OCI-LY7 (cell line): ENCODE data around the gene KDM6A. TPM values are rescaled to one million over a fixed set of nuclear protein-coding genes. Genes with fewer than 3 reads are reported as not detected.
"Not testable (repeated sequence)": the region's sequence is repeated elsewhere in the genome, so short reads cannot be mapped to it uniquely, and the experiment has no call there.

Experiments used
- BruUV-seq: library from RNA; stranded (reverse); fragments of 400-500 nt; replicated peaks from 2 replicates; lab custom pipeline; 2021; lab: Mats Ljungman, UMichigan
- CTCF ChIA-PET: fragments of 300-600 bp; sonication (Branson Sonifier 250); formaldehyde crosslinking; loops from one replicate; lab custom pipeline; 2022; ENCODE audit warnings: antibody characterized with exemption; ENCODE audit not compliant: unreplicated experiment; lab: Charles Lee
- POLR2A ChIA-PET: fragments of 300-600 bp; sonication (Branson Sonifier 250); formaldehyde crosslinking; loops from one replicate; lab custom pipeline; 2022; ENCODE audit warnings: antibody characterized with exemption; lab: Charles Lee
- DNase-seq: peaks from one replicate; pipeline ENCODE4 v3.0.0-alpha.2; 2015; ENCODE audit warnings: low spot score
- H2AFZ ChIP-seq: fragments of 200-600 bp; sonication (generic), shearing (Covaris generic); 2 replicates; pipeline ENCODE4 v1.6.1; 2014; ENCODE audit warnings: mild to moderate bottlenecking, antibody characterized with exemption, low read length, moderate library complexity
- H3K27ac ChIP-seq: fragments of 200-600 bp; sonication (generic); 2 replicates; pipeline ENCODE4 v1.5.1; 2014; ENCODE audit warnings: mixed run types, low read depth, mild to moderate bottlenecking, moderate library complexity, low read length, inconsistent platforms; ENCODE audit not compliant: poor library complexity, severe bottlenecking
- H3K36me3 ChIP-seq: fragments of 200-600 bp; sonication (generic); 2 replicates; pipeline ENCODE4 v1.6.1; 2014; ENCODE audit warnings: mild to moderate bottlenecking, antibody characterized with exemption, low read length, moderate library complexity, mixed read lengths; ENCODE audit not compliant: insufficient read depth
- H3K4me1 ChIP-seq: fragments of 200-600 bp; sonication (generic); 2 replicates; pipeline ENCODE4 v1.5.1; 2014; ENCODE audit warnings: mild to moderate bottlenecking, low read length; ENCODE audit not compliant: insufficient read depth, poor library complexity, severe bottlenecking
- H3K4me2 ChIP-seq: fragments of 200-600 bp; sonication (generic); 2 replicates; pipeline ENCODE4 v1.6.1; 2014; ENCODE audit warnings: mild to moderate bottlenecking, low read length
- H3K4me3 ChIP-seq: fragments of 200-600 bp; sonication (generic); 2 replicates; pipeline ENCODE4 v1.5.1; 2014; ENCODE audit warnings: mild to moderate bottlenecking, low read depth, low read length; ENCODE audit not compliant: poor library complexity, severe bottlenecking
- H3K79me2 ChIP-seq: fragments of 200-600 bp; sonication (generic); 2 replicates; pipeline ENCODE4 v1.6.1; 2016; ENCODE audit warnings: low read depth, mild to moderate bottlenecking, low read length, moderate library complexity, mixed read lengths; ENCODE audit not compliant: insufficient read depth
- H3K9me2 ChIP-seq: fragments of 200-600 bp; sonication (generic); 2 replicates; pipeline ENCODE4 v1.6.1; 2016; ENCODE audit warnings: mild to moderate bottlenecking, low read length, mixed read lengths; ENCODE audit not compliant: insufficient read depth
- H3K9me3 ChIP-seq: fragments of 200-600 bp; sonication (generic); 2 replicates; pipeline ENCODE4 v1.6.1; 2014; ENCODE audit warnings: mild to moderate bottlenecking, mixed run types, low read length, mixed read lengths
- H4K20me1 ChIP-seq: fragments of 200-600 bp; sonication (generic); 2 replicates; pipeline ENCODE4 v1.6.1; 2014; ENCODE audit warnings: mild to moderate bottlenecking, antibody characterized with exemption, low read length, moderate library complexity, mixed read lengths; ENCODE audit not compliant: insufficient read depth
- EZH2phosphoT487 ChIP-seq: fragments of 200-600 bp; sonication (generic); IDR thresholded peaks from 2 replicates; pipeline ENCODE4 v1.6.1; 2018; ENCODE audit warnings: low read depth, borderline replicate concordance, mild to moderate bottlenecking, mixed run types, antibody characterized with exemption, low read length, moderate library complexity, mixed read lengths
- intact Hi-C: fragments of 100-400 bp; cut with micrococcal nuclease; formaldehyde crosslinking; loops from one replicate; pipeline ENCODE4 v1.10.0; 2022; ENCODE audit not compliant: unreplicated experiment
- total RNA-seq, 2 experiments: library from RNA; depleted of rRNA in 1 of 2; stranded (reverse); fragments of >200 nt in 1 of 2; shearing (Covaris generic) in 1 of 2; gene quantifications; 2 replicates each; pipeline ENCODE4 v1.2.3, GENCODE V29; 2014 to 2022
- TF ChIP-seq, protein P1 (sequence below): fragments of 200-600 bp; sonication (generic); conservative IDR thresholded peaks from 2 replicates; pipeline ENCODE4 v1.5.1; 2014; ENCODE audit warnings: mild to moderate bottlenecking, antibody characterized with exemption, low read length, moderate library complexity, mixed read lengths

Gene KDM6A
- total RNA-seq, 2 experiments from 2014 or later = 20.5 to 23.4 TPM

DNA sequence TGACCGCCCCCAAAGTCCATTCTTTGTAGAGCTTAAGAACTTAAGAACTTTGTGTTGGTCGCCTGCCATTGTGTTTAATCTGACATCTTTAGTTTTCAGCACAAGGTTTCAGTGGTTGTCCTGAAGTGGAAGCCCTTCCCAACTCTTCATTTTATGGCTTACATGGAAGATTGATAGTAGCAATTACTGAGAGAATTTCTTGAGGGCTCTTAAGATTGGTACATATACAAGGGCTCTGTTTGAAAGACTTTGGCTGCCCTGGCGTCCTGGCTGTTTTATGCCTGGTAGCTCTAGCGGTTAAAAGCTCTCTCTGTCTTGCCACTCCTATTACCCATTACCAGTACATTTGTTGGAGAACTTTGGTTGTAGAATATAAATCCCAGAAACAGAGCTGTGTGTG, 75.0 kb downstream of the KDM6A start:
- no peak overlapping the region for H3K4me2 ChIP-seq
- no peak overlapping the region for H3K27ac ChIP-seq
- H3K9me3 ChIP-seq = peaks cover 15% of the 10 kb centered on the region; the same call in 1 of the 2 replicates
- DNase-seq = no peak
- peaks cover 8% of the 10 kb centered on the region for H3K36me3 ChIP-seq
- TF ChIP-seq, protein P1, sequence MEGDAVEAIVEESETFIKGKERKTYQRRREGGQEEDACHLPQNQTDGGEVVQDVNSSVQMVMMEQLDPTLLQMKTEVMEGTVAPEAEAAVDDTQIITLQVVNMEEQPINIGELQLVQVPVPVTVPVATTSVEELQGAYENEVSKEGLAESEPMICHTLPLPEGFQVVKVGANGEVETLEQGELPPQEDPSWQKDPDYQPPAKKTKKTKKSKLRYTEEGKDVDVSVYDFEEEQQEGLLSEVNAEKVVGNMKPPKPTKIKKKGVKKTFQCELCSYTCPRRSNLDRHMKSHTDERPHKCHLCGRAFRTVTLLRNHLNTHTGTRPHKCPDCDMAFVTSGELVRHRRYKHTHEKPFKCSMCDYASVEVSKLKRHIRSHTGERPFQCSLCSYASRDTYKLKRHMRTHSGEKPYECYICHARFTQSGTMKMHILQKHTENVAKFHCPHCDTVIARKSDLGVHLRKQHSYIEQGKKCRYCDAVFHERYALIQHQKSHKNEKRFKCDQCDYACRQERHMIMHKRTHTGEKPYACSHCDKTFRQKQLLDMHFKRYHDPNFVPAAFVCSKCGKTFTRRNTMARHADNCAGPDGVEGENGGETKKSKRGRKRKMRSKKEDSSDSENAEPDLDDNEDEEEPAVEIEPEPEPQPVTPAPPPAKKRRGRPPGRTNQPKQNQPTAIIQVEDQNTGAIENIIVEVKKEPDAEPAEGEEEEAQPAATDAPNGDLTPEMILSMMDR = no peak
- TF ChIP-seq EZH2phosphoT487 = no peak
- ChIA-PET POLR2A (no interaction called here), CTCF (no interaction called here)
- intact Hi-C loops = no loop called here
- no peaks in the 10 kb centered on the region for H4K20me1 ChIP-seq
- peaks cover 89% of the 10 kb centered on the region; the same call in 1 of the 2 replicates for H3K79me2 ChIP-seq
- H3K4me1 ChIP-seq = no peaks in the 10 kb centered on the region
- no peak overlapping the region for H2AFZ ChIP-seq
- H3K9me2 ChIP-seq = no peaks in the 10 kb centered on the region
- no peak overlapping the region for H3K4me3 ChIP-seq
- no TSS peak for BruUV-seq

DNA sequence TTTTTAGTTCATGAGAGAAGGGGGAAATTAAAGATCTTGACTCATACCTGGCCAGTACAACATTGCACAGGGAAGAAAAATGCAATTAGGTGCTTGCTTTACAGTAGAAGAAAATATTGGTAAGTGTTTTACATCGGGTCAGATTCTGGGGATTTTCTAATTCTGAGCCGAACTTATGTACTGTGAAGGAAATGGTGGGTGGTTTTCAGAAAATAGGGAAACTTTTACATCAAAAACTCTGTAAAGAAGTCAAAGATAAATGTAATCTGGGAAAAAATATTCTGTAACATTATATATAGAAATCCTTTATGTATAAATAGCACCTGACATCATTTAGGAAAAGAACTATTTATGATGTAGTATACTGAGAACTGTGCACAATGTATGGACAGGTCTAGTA, 75.4 kb downstream of the KDM6A start:
- intact Hi-C loops = no loop called here
- no peaks in the 10 kb centered on the region for H3K9me2 ChIP-seq
- H3K9me3 ChIP-seq = peaks cover 15% of the 10 kb centered on the region; the same call in 1 of the 2 replicates
- peaks cover 8% of the 10 kb centered on the region for H3K36me3 ChIP-seq
- no peaks in the 10 kb centered on the region for H3K4me1 ChIP-seq
- H3K4me3 ChIP-seq = no peak overlapping the region
- H3K27ac ChIP-seq = no peak overlapping the region
- no peak for TF ChIP-seq EZH2phosphoT487
- TF ChIP-seq, protein P1 = no peak
- H2AFZ ChIP-seq = no peak overlapping the region
- ChIA-PET CTCF (no interaction called here), POLR2A (interaction anchor here (0.6 kb wide), 1 partner anchor 909 kb away, joined by 3 read pairs; no protein-coding TSS in a partner anchor)
- DNase-seq = no peak
- peaks cover 89% of the 10 kb centered on the region for H3K79me2 ChIP-seq
- no peak overlapping the region for H3K4me2 ChIP-seq
- BruUV-seq = no TSS peak
- no peaks in the 10 kb centered on the region; the same call in 1 of the 2 replicates for H4K20me1 ChIP-seq

GRCh38 chrX:44949125-44949524, 76.1 kb downstream of the KDM6A start:
- no peak overlapping the region for H3K4me2 ChIP-seq
- intact Hi-C loops = no loop called here
- no peaks in the 10 kb centered on the region for H3K9me2 ChIP-seq
- no peaks in the 10 kb centered on the region; the same call in 1 of the 2 replicates for H4K20me1 ChIP-seq
- no peaks in the 10 kb centered on the region for H3K4me1 ChIP-seq
- no peak overlapping the region for H3K27ac ChIP-seq
- H3K4me3 ChIP-seq = no peak overlapping the region
- ChIA-PET CTCF (no interaction called here), POLR2A (interaction anchor here (0.6 kb wide), 1 partner anchor 910 kb away, joined by 3 read pairs; no protein-coding TSS in a partner anchor)
- H3K79me2 ChIP-seq = peaks cover 90% of the 10 kb centered on the region
- TF ChIP-seq, protein P1 = no peak
- TF ChIP-seq EZH2phosphoT487 = no peak
- peaks cover 15% of the 10 kb centered on the region; the same call in 1 of the 2 replicates for H3K9me3 ChIP-seq
- H3K36me3 ChIP-seq = peaks cover 5% of the 10 kb centered on the region
- DNase-seq = no peak
- no TSS peak for BruUV-seq
- H2AFZ ChIP-seq = no peak overlapping the region

GRCh38 chrX:44950471-44951366, 77.7 kb downstream of the KDM6A start:
- H3K4me3 ChIP-seq, H3K27ac ChIP-seq, H4K20me1 ChIP-seq, BruUV-seq, CTCF ChIA-PET, intact Hi-C loops, H3K36me3 ChIP-seq, H3K4me1 ChIP-seq, H2AFZ ChIP-seq, H3K9me2 ChIP-seq, H3K9me3 ChIP-seq, DNase-seq, H3K4me2 ChIP-seq: not testable (repeated sequence)
- POLR2A ChIA-PET = interaction anchor here (1.1 kb wide), 1 partner anchor 13 kb away, joined by 3 read pairs; no protein-coding TSS in a partner anchor
- peaks cover 83% of the 10 kb centered on the region for H3K79me2 ChIP-seq
